ENCODE measurements around the gene ASCL5.

The ASCL5 gene

DNA sequence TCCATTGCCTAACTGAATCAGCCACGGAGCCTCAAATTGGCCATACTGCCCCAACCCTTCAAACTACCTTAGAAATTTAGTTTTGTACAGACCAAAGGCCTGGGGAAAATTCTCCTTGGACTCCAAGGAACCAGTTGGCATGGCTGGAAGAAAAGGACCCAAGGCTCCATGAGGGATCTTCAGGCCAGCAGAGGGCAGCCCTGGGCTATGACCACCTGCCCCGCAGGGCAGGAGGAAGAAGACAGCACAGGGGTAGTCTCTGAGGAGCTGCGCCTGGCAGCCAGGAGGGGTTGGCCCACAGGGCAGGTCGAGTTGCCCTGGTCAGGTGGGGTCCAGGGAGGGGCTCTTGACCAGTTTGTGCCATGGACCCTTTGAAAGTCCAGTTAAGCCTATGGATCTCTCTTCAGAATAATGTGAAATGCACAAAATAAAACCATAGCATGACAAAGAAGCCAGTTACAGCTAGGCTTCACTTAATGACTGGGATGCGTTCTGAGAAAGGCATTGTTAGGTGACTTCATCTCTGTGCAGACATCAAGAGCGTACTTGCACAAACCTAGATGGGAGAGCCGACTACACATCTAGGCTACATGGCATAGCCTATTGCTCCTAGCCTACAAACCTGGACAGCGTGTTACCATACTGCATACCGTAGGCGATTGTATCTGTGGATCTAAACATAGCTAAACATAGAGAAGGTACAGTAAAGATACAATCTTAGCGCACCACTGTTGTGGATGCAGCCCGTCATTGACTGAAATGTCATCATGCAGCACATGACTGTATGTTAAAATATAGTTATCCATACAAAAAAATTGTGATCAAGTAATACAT, 40.9 kb downstream of the ASCL5 start:
- peak; percentile 15 for DNase-seq (ENCODE audit: low read depth)

DNA sequence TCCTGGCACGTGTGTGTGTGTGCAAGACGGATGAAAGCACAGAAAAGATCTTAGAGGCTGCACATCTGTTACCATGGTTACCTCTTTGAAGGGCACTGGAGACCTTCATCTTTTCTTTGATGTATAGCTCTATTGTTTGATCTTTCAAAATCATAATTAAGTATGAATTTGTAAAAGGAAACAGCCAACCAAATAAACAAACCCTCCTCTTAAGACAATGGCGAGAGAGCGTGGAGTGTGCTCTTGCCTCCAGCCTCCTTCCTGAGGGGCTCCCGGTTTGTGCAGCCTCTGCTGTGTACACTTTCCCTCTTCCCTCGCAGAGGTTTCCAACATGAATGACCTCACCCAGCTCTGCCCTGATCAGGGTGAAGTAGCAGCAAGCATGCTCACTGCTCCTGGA, 42.7 kb downstream of the ASCL5 start:
- no peak for DNase-seq (ENCODE audit: low read depth)

DNA sequence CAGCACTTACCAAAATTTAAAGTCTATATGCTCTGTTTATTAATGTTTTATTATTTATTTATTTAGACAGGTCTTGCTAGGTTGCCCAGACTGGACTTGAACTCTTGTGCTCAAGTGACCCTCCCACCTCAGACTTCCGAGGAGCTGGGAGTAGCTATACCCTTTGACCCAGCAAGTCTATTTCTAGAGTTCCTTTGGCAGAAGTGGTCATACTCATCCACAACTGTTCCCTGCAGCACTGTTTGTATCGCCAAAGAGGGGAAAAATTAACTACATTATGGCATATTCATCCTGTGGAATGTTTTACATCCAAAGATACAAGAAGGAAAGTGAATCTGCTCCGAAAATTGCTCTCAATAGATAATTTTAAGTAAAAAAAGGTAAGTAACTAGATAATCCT, 43.2 kb downstream of the ASCL5 start:
- no peak for DNase-seq (ENCODE audit: low read depth)

DNA sequence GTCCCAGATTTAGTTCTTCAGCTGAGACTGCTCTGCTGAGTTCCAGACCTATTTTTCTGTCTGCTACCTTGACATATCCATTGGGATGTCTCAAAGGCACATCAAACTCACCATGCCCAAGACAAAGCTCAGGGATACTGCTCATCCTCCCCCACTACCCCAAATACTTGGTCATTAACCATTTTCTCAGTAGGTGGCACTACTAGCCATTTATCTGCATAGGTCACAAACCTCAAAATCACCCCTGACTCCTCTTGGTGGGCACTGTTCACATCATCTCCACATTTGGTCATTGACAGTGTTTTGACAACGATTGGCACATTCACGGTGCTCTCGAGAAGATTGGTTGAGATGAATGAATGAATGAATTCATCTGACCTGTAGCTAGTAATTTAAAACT, 46.8 kb downstream of the ASCL5 start:
- no peak for DNase-seq (ENCODE audit: low read depth)

DNA sequence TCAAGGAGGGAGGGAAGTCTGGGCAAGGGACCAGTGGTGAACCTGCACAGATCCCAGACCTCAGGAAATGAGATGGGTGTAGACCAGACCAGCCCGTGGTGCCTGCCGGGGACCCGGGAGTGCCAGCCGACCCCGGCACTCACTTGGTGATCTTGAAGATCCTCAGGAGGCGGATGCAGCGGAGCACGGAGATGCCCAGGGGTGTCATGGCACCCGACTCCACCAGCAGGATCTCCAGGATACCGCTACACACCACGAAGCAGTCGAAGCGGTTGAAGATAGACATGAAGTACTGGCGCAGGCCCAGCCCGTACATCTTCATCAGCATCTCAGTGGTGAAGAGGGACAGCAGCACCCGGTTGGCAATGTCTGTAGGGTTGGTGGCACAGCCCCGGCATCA, 49.2 kb downstream of the ASCL5 start:
- DNase-seq (ENCODE audit: low read depth) = no peak

DNA sequence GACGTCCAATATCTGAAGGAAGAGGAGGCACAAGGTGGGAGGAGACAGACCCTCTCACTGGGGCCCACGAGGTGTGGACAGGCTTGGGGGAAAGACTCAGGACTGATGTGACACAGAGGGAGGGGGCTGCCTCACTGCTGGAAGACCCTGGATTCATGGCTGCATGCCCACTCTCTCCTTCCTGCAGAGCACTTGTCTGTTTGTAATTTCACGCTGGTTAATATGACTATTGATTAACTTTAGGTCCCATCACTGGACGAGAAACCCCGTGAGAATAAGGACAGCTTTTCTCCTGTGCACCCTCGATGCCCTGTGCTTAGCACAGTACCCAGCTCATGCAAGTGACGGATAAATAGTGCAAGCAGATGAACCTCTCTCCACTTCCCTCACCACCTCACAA, 49.9 kb downstream of the ASCL5 start:
- no peak for DNase-seq (ENCODE audit: low read depth)

DNA sequence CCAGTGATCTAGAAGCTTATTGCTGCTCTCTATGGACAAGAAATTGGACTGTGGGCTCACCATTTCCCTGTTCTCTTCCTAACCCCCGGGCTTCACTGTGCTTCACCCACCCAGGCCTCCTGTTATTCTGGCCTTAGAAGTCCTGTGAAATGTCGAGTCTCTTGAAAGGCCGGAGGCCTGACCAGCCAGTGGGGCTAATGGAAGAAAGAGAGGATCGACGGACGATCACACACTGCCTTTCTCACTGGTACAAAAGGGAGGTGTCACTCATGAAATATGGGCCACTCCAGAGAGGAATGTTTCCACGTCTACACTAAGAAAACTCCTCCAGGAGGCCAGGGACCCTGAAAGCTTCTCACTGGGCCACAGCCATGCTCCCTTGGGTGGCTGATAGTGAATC, 50.9 kb downstream of the ASCL5 start:
- no peak for DNase-seq (ENCODE audit: low read depth)

DNA sequence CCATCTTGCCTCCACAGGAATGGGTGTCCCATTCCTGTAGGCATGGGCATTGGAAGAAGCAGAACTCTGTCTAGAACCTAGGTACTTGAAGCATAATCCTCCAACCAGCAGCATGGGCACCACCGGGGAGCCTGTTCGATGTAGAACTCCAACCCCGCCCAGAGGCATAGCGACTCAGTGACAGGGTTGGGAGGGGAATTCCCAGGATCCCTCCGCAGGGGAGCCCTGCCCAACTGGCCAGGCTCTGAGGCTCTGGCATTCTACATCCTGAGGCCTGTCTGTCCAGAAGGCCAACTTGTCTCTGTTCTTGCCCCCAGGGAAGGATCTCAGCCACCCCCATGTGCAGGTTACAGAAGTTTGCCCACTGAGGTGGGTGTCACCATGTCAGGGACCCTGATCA, 53.0 kb downstream of the ASCL5 start:
- DNase-seq (ENCODE audit: low read depth) = no peak

DNA sequence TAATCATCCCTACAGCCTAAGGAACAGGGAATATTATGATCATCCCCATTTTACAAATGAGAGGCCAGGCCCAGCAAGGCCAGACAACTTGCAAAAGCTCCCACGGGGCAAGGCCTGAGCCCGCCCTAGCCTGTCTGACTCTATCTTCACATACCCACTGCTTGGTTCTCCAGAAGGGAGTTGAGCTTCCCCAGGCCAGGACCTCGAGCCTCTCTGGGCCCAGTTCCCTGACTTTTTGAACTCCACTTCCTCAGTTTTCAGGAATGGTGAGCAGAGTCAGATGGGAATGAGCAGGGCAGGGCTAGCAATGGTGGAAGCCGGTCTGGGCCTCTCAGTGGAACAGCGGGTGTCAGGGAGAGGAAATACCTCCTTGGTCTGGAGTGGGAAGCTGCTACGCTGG, 54.1 kb downstream of the ASCL5 start:
- DNase-seq (ENCODE audit: low read depth) = no peak

DNA sequence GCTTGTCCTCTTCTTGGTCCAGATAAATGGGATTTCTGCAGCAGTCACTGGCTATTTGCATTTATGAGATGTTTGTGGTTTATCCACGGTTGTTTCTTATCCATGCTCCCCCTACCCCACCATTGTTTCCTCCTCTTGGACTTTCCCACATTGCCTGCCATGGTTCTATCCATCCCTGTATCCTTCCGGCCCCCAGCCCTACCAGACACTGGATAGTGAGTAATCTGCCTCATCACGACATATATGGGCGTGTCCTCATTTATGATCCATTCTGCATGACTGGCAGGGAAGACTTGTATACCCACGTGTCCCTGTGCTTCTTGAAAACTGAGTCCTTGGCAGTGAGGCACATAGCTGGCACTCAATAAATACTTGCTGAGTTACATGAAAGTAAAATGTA, 54.8 kb downstream of the ASCL5 start:
- no peak for DNase-seq (ENCODE audit: low read depth)

DNA sequence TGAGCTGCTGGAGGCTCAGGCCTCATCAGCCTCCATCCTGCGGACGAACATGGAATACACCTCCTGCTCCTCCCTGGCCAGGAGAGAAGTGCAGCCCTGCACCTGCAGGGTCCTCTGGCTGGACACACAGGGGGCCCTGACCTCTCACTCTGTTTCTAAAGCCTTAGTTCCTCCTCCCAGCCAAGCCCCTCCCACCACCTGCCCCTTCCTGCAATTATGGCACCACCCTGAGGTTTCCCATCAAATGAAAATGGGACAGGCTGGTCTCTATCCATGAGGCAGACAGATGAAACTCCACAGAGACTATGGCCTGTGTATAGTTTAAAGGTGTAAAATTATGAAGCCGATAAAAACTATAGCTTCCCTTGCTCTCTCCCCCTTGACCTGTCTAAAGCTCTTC, 57.3 kb downstream of the ASCL5 start:
- DNase-seq (ENCODE audit: low read depth) = no peak

DNA sequence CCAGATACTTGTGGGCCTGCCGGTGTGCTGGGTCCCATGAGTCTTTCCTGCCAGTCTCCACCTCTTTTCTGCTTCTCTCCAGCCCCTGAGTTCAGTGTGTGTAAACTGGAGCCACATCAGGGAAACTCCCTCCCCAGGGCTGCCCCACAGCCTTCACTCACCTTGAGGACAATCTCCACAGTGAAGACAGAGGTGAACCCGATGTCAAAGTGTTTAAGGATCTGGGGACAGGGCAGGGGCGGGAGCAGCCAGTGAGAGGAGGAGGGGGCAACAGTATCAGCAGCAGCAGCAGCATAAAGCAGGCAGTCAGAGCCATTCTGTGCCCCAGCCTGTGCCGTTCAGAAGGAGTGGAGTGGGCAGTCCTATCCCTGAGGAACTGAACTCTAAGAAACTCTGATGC, 58.0 kb downstream of the ASCL5 start:
- no peak for DNase-seq (ENCODE audit: low read depth)

DNA sequence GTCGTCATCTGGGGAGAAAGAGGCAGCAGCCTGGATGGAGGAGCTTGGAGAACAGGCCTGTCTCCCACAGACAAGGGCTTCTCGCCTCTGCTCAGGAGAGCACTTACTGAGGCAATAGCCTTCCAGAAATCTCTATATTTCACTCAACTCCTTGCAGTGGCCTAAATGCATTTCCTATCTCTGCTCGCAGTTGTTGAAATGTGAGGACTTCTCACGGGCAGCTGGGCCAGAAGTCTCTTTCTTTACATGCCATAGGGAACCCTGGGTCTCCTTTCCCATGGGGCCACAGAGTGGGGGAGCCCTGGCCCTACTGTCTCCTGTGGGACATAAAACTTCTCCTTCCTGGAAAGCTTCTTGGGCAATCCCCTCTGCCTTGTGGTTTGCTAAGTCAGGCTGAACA, 60.0 kb downstream of the ASCL5 start:
- no peak for DNase-seq (ENCODE audit: low read depth)

DNA sequence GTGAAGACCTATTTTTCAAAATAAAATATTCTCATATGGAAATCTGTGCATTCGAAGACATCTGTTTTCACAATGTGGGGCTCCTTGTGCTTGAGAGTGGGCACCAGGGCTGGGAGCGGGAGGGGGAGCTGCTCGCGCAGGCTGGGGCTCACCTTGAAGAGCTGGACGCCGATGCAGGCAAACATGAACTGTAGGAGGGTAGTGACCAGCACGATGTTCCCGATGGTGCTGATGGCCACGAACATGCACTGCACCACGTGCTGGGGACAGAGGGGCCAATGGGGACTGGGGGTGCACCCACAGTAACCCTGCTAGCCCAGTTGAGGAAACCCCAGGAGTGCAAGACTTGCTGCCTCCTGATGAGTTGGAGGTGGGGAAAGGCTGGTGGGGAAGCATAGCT, 61.3 kb downstream of the ASCL5 start:
- no peak for DNase-seq (ENCODE audit: low read depth)

DNA sequence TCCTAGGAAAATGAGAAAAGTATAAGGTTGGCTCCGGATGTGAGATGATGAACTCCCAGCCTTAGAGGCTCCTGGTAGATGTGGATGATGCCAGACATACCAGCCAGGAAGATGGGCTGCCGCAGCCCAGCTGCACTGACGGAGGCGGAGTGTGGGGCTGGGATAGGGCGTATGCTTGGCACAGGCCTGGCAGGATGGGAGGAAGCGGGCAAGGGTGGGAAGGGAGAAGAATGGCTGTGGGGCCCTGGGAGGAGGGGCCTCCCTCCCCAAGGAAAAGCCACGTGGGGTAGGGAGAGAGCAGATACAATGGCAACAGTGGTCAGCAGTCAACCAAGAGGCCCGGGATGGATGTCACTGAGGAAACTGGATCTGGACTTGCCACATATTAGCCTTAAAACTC, 62.2 kb downstream of the ASCL5 start:
- no peak for DNase-seq (ENCODE audit: low read depth)
